Sigmoid colon (tissue), 7 donors: Measurements from ENCODE around the gene PAFAH1B2. TPM values are rescaled to one million over a fixed set of nuclear protein-coding genes. Genes with fewer than 3 reads are reported as not detected.
"Not testable (repeated sequence)": the region's sequence is repeated elsewhere in the genome, so short reads cannot be mapped to it uniquely, and the experiment has no call there.

Experiments used
- DNase-seq: peaks from one replicate; pipeline ENCODE4 v3.0.0-alpha.2; 2019
- H3K27ac ChIP-seq, 4 donors: fragments of 200-600 bp; sonication (generic); one replicate each; pipeline ENCODE4 v1.5.1; 2016 to 2019; ENCODE audit warnings: mild to moderate bottlenecking in 1 of 4
- H3K27me3 ChIP-seq, 3 donors: fragments of 200-600 bp; sonication (generic); one replicate each; pipeline ENCODE4 v1.5.1; 2019; ENCODE audit warnings: mild to moderate bottlenecking in 1 of 3
- H3K36me3 ChIP-seq, 4 donors: fragments of 200-600 bp; sonication (generic); one replicate each; pipeline ENCODE4 v1.5.1; 2016 to 2019
- H3K4me1 ChIP-seq, 4 donors: fragments of 200-600 bp; sonication (generic); one replicate each; pipeline ENCODE4 v1.5.1; 2017 to 2019
- H3K4me3 ChIP-seq, 4 donors: fragments of 200-600 bp; sonication (generic); one replicate each; pipeline ENCODE4 v1.5.1; 2017 to 2019; ENCODE audit warnings: mild to moderate bottlenecking in 2 of 4, moderate library complexity in 1 of 4
- H3K9me3 ChIP-seq, 4 donors: fragments of 200-600 bp in 3 of 4; sonication (generic) in 3 of 4; one replicate each; pipeline versions ENCODE4 v1.5.1 to v1.6.1; 2013 to 2019
- CTCF ChIP-seq, 4 experiments: fragments of 450-650 bp in 3 of 4; fragments of 200-600 bp in 1 of 4; IDR thresholded peaks; one replicate each; pipeline ENCODE4 v1.5.1; 2016 to 2019; ENCODE audit warnings: antibody characterized with exemption in 4 of 4, mild to moderate bottlenecking in 3 of 4, moderate library complexity in 2 of 4
- EP300 ChIP-seq, 4 donors: sonication (generic); formaldehyde crosslinking; IDR thresholded peaks; one replicate each; pipeline ENCODE4 v1.6.1; 2017; ENCODE audit warnings: antibody characterized with exemption in 4 of 4
- POLR2A ChIP-seq, 2 donors: fragments of 450-650 bp; IDR thresholded peaks; one replicate each; pipeline ENCODE4 v1.6.1; 2016; ENCODE audit warnings: antibody characterized with exemption in 2 of 2, mild to moderate bottlenecking in 2 of 2, moderate library complexity in 2 of 2
- POLR2AphosphoS5 ChIP-seq, 4 donors: sonication (generic); formaldehyde crosslinking; IDR thresholded peaks; one replicate each; pipeline ENCODE4 v1.6.1; 2017; ENCODE audit warnings: antibody characterized with exemption in 4 of 4
- WGBS, 2 donors: extraction: QIAGEN DNeasy Blood & Tissue Kit; methylation state at CpG; one replicate each; pipeline ENCODE4 v1.1.7; 2013; 5-methylcytosine and 5-hydroxymethylcytosine counted together
- intact Hi-C: fragments of 100-400 bp; cut with DNase I; formaldehyde crosslinking; loops from one replicate; pipeline ENCODE4 v1.15.1; 2023
- polyA plus RNA-seq, 3 donors: library from polyadenylated mRNA; stranded (reverse); fragments of 200-250 nt; gene quantifications; one replicate each; pipeline ENCODE4 v1.2.3, GENCODE V29; 2013
- total RNA-seq, 4 donors: library from RNA; depleted of rRNA; stranded (reverse); fragments of >200 nt; gene quantifications; one replicate each; pipeline ENCODE4 v1.1.0, GENCODE V29; 2016
- donor health status: healthy with polysubstance abuse.
- donor health status: Bipolar disorder and iron deficiency.
- donor health status: healthy.

Gene PAFAH1B2
- total and polyA plus RNA-seq, 7 donors: 26.0 to 76.4 (median 42.1) TPM

DNA sequence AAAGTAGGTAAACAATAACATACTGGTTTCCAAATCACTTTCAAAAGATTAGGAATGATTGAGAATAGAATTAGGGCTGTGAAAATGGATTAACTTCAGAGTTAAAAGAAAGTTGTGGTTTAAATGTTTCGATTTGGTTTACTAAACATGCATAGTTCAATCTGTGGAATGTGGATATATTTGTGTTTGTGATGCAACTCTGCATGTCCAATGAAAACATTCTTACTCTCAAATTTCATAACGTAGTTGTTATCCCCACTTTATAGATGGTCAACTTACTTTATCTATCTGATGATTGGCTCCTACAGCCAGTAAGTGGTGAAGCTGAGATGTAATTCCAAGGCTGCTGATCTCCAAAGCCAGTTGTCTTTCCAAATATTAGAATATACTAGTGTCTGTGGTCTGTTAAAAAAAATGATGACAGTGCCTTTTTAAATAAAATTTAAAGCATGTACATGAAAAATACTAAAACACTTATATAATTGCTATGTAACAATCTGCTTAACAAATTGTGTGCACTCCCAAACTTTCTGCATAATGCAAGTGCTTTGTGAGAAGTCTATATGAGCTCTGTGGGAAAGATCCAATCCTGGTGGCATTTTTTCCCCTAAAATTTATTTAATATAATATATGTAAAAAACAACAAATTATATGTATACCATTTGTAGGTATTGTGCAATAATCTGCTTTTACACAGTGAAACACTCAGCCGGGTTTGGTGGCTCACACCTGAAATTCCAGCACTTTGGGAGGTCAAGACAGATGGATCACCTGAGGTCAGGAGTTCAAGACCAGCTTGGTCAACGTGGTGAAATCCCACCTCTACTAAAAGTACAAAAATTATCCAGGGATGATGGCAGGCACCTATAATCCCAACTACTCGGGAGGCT lies 36.1 kb upstream of the PAFAH1B2 start:
- Histone ChIP-seq H3K4me1 (no peaks in the 10 kb centered on the region), H3K27ac (no peak overlapping the region), H3K9me3 (no peaks in the 10 kb centered on the region), H3K27me3 (no peaks in the 10 kb centered on the region), H3K36me3 (no peaks in the 10 kb centered on the region), H3K4me3 (no peak overlapping the region)
- TF ChIP-seq POLR2A (IDR thresholded peaks at IDR 0.05) (no peak), POLR2AphosphoS5 (IDR thresholded peaks at IDR 0.05) (no peak), CTCF (IDR thresholded peaks at IDR 0.05) (no peak), EP300 (IDR thresholded peaks at IDR 0.05) (no peak)
- no peak for DNase-seq
- intact Hi-C loops: no loop called here
- WGBS, 2 donors: 68 to 76% methylated on average over 5 of the region's 5 CpGs

GRCh38 chr11:117110294-117110950 lies 33.7 kb upstream of the PAFAH1B2 start:
- H3K27ac ChIP-seq: no peak overlapping the region
- no peak for TF ChIP-seq EP300 (IDR thresholded peaks at IDR 0.05)
- TF ChIP-seq POLR2AphosphoS5 (IDR thresholded peaks at IDR 0.05): no peak
- TF ChIP-seq CTCF (IDR thresholded peaks at IDR 0.05): no peak
- no peak for TF ChIP-seq POLR2A (IDR thresholded peaks at IDR 0.05)
- DNase-seq: no peak
- H3K4me3 ChIP-seq: no peak overlapping the region
- H3K4me1 ChIP-seq: no peaks in the 10 kb centered on the region
- H3K36me3 ChIP-seq: no peaks in the 10 kb centered on the region
- WGBS, 2 donors: 94 to 95% methylated on average over 39 of the region's 39 CpGs
- intact Hi-C loops: no loop called here
- H3K27me3 ChIP-seq: no peaks in the 10 kb centered on the region
- no peaks in the 10 kb centered on the region for H3K9me3 ChIP-seq

GRCh38 chr11:117112497-117112896 lies 31.6 kb upstream of the PAFAH1B2 start:
- H3K27ac ChIP-seq, H3K4me1 ChIP-seq, H3K36me3 ChIP-seq, H3K4me3 ChIP-seq, DNase-seq, intact Hi-C loops, H3K9me3 ChIP-seq, H3K27me3 ChIP-seq: not testable (repeated sequence)
- 45 to 66% methylated on average over 3 of the region's 3 CpGs for WGBS, 2 donors

GRCh38 chr11:117112939-117113338 lies 31.1 kb upstream of the PAFAH1B2 start:
- H3K27ac ChIP-seq, H3K4me3 ChIP-seq, H3K4me1 ChIP-seq, DNase-seq, H3K27me3 ChIP-seq, H3K9me3 ChIP-seq, H3K36me3 ChIP-seq, intact Hi-C loops: not testable (repeated sequence)
- WGBS, 2 donors: 58 to 72% methylated on average over 1 of the region's 1 CpG

GRCh38 chr11:117117681-117118080 lies 26.4 kb upstream of the PAFAH1B2 start:
- TF ChIP-seq CTCF (IDR thresholded peaks at IDR 0.05) (no peak), EP300 (IDR thresholded peaks at IDR 0.05) (no peak), POLR2AphosphoS5 (IDR thresholded peaks at IDR 0.05) (no peak), POLR2A (IDR thresholded peaks at IDR 0.05) (no peak)
- Histone ChIP-seq H3K4me1 (no peaks in the 10 kb centered on the region), H3K27ac (no peak overlapping the region), H3K9me3 (no peaks in the 10 kb centered on the region), H3K4me3 (no peak overlapping the region), H3K27me3 (no peaks in the 10 kb centered on the region), H3K36me3 (no peaks in the 10 kb centered on the region)
- intact Hi-C loops: no loop called here
- DNase-seq: no peak
